Adrenal gland (tissue), 12 donors: ENCODE data around the gene FARP1. TPM values are rescaled to one million over a fixed set of nuclear protein-coding genes. Genes with fewer than 3 reads are reported as not detected.

ENCODE experiments used
- DNase-seq, 7 donors: peaks; one replicate each; pipeline ENCODE4 v3.0.0-alpha.2; 2019 to 2020
- H3K27ac ChIP-seq, 5 donors: fragments of 200-600 bp; sonication (generic) in 4 of 5; 1 replicate in 3 of 5; 2 replicates in 2 of 5; pipeline versions ENCODE4 v1.5.1 to v1.8.0; 2016 to 2020; ENCODE audit warnings: mild to moderate bottlenecking in 1 of 5
- H3K27me3 ChIP-seq: fragments of 200-600 bp; 2 replicates; pipeline ENCODE4 v1.8.0; 2021
- H3K36me3 ChIP-seq, 2 donors: fragments of 200-600 bp; replicated peaks in 1 of 2; 1 replicate in 1 of 2; 2 replicates in 1 of 2; pipeline versions ENCODE4 v1.5.1 to v1.8.0; 2018 to 2022
- H3K4me1 ChIP-seq, 2 donors: fragments of 200-600 bp; replicated peaks in 1 of 2; 1 replicate in 1 of 2; 2 replicates in 1 of 2; pipeline versions ENCODE4 v1.5.1 to v1.8.0; 2018 to 2021
- H3K4me3 ChIP-seq, 4 donors: fragments of 200-600 bp; sonication (generic) in 3 of 4; one replicate each; pipeline ENCODE4 v1.5.1; 2016 to 2018
- H3K9me3 ChIP-seq, 3 donors: fragments of 200-600 bp; sonication (generic) in 1 of 3; replicated peaks in 1 of 3; 1 replicate in 2 of 3; 2 replicates in 1 of 3; pipeline versions ENCODE4 v1.5.1 to v1.8.0; 2016 to 2021
- CTCF ChIP-seq, 6 experiments: fragments of 450-650 bp in 4 of 6; fragments of 200-600 bp in 2 of 6; sonication (generic) in 1 of 6; IDR thresholded peaks; 1 replicate in 5 of 6; 2 replicates in 1 of 6; pipeline versions ENCODE4 v1.5.1 to v1.8.0; 2016 to 2021; ENCODE audit warnings: antibody characterized with exemption in 6 of 6, mild to moderate bottlenecking in 2 of 6, moderate library complexity in 1 of 6
- POLR2A ChIP-seq, 2 donors: fragments of 450-650 bp; IDR thresholded peaks; one replicate each; pipeline ENCODE4 v1.6.1; 2017; ENCODE audit warnings: antibody characterized with exemption in 2 of 2, mild to moderate bottlenecking in 2 of 2, moderate library complexity in 1 of 2
- WGBS, 4 donors: extraction: QIAGEN DNeasy Blood & Tissue Kit in 2 of 4; methylation state at CpG; one replicate each; pipeline versions ENCODE4 v1.1.5 to v1.1.7; 2013 to 2017; 5-methylcytosine and 5-hydroxymethylcytosine counted together
- intact Hi-C, 2 donors: fragments of 100-400 bp; cut with DNase I; formaldehyde crosslinking; loops; one replicate each; pipeline versions ENCODE4 v1.14.1 to v1.15.0; 2022 to 2023
- polyA plus RNA-seq, 3 donors: library from polyadenylated mRNA; stranded (reverse); fragments of 200-250 nt in 2 of 3; fragments of 350-450 nt in 1 of 3; fragmentation: Illumina TruSeq in 1 of 3; extraction: RNeasy Lipid Tissue Mini Kit (QIAGEN cat#74804) in 1 of 3; gene quantifications; one replicate each; pipeline ENCODE4 v1.2.3, GENCODE V29; 2013 to 2014
- total RNA-seq, 9 donors: library from RNA; depleted of rRNA in 4 of 9; stranded (reverse); fragments of >200 nt in 4 of 9; fragments of 120-200 nt in 1 of 9; fragmentation: NEBNext Ultra II Directional in 1 of 9; extraction: Animal tissue kit (Norgen Biotek cat#: 25700) in 1 of 9; gene quantifications; one replicate each; pipeline versions ENCODE4 v1.1.0 to v1.2.4, GENCODE V29; 2013 to 2023
- donor health status: healthy with polysubstance abuse.
- donor health status: Bipolar disorder and iron deficiency.
- donor health status: DM: yes; HTN: yes; CAD: no.
- donor health status: DM: no; HTN: no; CAD: no.
- donor health status: DM: no; HTN: no; CAD: no.
- donor health status: DM: yes; HTN: yes; CAD: no.

The FARP1 gene
- total and polyA plus RNA-seq, 12 donors = 27.1 to 304 (median 71.6) TPM

GRCh38 chr13:98429531-98429930, 286.6 kb downstream of the FARP1 start:
- Histone ChIP-seq H3K4me3 (no peak overlapping the region), H3K4me1 (no peaks in the 10 kb centered on the region), H3K9me3 (no peaks in the 10 kb centered on the region), H3K27me3 (no peaks in the 10 kb centered on the region), H3K36me3 (no peaks in the 10 kb centered on the region), H3K27ac (no peak overlapping the region)
- DNase-seq = no peak
- intact Hi-C loops = no loop called here
- TF ChIP-seq POLR2A (IDR thresholded peaks at IDR 0.05) = no peak
- TF ChIP-seq CTCF (IDR thresholded peaks at IDR 0.05) = no peak
- WGBS, 4 donors = 88 to 98% (median 95%) methylated on average over 7 of the region's 7 CpGs

GRCh38 chr13:98429977-98430736, 287.3 kb downstream of the FARP1 start:
- no peaks in the 10 kb centered on the region for H3K27me3 ChIP-seq
- WGBS, 4 donors = 78 to 83% (median 80%) methylated on average over 11 of the region's 11 CpGs
- intact Hi-C loops = no loop called here
- H3K4me3 ChIP-seq = no peak overlapping the region
- no peaks in the 10 kb centered on the region for H3K9me3 ChIP-seq
- H3K27ac ChIP-seq = no peak overlapping the region
- no peak for DNase-seq
- H3K36me3 ChIP-seq = no peaks in the 10 kb centered on the region
- H3K4me1 ChIP-seq = no peaks in the 10 kb centered on the region
- TF ChIP-seq POLR2A (IDR thresholded peaks at IDR 0.05) = no peak

- no peak for TF ChIP-seq POLR2A (IDR thresholded peaks at IDR 0.05)
- Histone ChIP-seq H3K36me3 (no peaks in the 10 kb centered on the region), H3K27me3 (no peaks in the 10 kb centered on the region), H3K4me3 (no peak overlapping the region), H3K9me3 (no peaks in the 10 kb centered on the region), H3K27ac (no peak overlapping the region), H3K4me1 (no peaks in the 10 kb centered on the region)
- 94 to 96% (median 95%) methylated on average over 7 to 11 of the region's 11 CpGs for WGBS, 4 donors
- DNase-seq = no peak
- intact Hi-C loops = no loop called here
These were observed 289.7 kb downstream of the FARP1 start for GRCh38 chr13:98432638-98433037.

GRCh38 chr13:98433654-98434053, 290.8 kb downstream of the FARP1 start:
- no peaks in the 10 kb centered on the region for H3K4me1 ChIP-seq
- intact Hi-C loops = no loop called here

GRCh38 chr13:98434060-98434459, 291.2 kb downstream of the FARP1 start:
- TF ChIP-seq CTCF (IDR thresholded peaks at IDR 0.05) = no peak
- no peak for TF ChIP-seq POLR2A (IDR thresholded peaks at IDR 0.05)
- Histone ChIP-seq H3K36me3 (peaks cover 0 to 2% of the 10 kb centered on the region in 2 donors), H3K27me3 (no peaks in the 10 kb centered on the region), H3K27ac (no peak overlapping the region), H3K9me3 (no peaks in the 10 kb centered on the region), H3K4me3 (no peak overlapping the region), H3K4me1 (no peaks in the 10 kb centered on the region)
- WGBS, 4 donors = 88 to 96% (median 95%) methylated on average over 6 of the region's 6 CpGs
- DNase-seq = no peak
- intact Hi-C loops = no loop called here

More at GRCh38 chr13:98433654-98434053, 290.8 kb downstream of the FARP1 start:
- 94 to 98% (median 96%) methylated on average over 9 to 10 of the region's 10 CpGs for WGBS, 4 donors
- Histone ChIP-seq H3K9me3 (no peaks in the 10 kb centered on the region), H3K27me3 (no peaks in the 10 kb centered on the region), H3K36me3 (no peaks in the 10 kb centered on the region), H3K4me3 (no peak overlapping the region), H3K27ac (no peak overlapping the region)
- no peak for DNase-seq
- TF ChIP-seq POLR2A (IDR thresholded peaks at IDR 0.05) (no peak), CTCF (IDR thresholded peaks at IDR 0.05) (no peak)
